HG03432 (cell line): ENCODE data around the gene RUNDC1.
A peak's percentile ranks its signal among the peaks of the same experiment; 100 is the strongest.

ENCODE experiments used
- ATAC-seq: cut with Tn5 transposase; IDR thresholded peaks from one replicate; pipeline ENCODE4 v1.9.1; 2021; ENCODE audit warnings: mild to moderate bottlenecking, moderate library complexity; ENCODE audit not compliant: unreplicated experiment

RUNDC1 gene

GRCh38 chr17:43018008-43018853 is 37.9 kb downstream of the RUNDC1 start:
- no peak for ATAC-seq

GRCh38 chr17:43018932-43019331 is 38.6 kb downstream of the RUNDC1 start:
- no peak for ATAC-seq

GRCh38 chr17:43019418-43019817 is 39.1 kb downstream of the RUNDC1 start:
- no peak for ATAC-seq

- ATAC-seq, result no peak
These were observed 39.8 kb downstream of the RUNDC1 start for GRCh38 chr17:43020030-43020621.

GRCh38 chr17:43020789-43021740 is 40.7 kb downstream of the RUNDC1 start:
- no peak for ATAC-seq

GRCh38 chr17:43021741-43022512 is 41.6 kb downstream of the RUNDC1 start, which contains the start of gene VAT1:
Gene VAT1 (minus strand): TSS chr17:43022385. CDS start chr17:43022322, 63 bp downstream.
- ATAC-seq, result no peak

GRCh38 chr17:43024407-43025289 is 44.3 kb downstream of the RUNDC1 start, which contains the start of gene RND2:
Gene RND2 (plus strand): TSS chr17:43025231. CDS start chr17:43025348, 117 bp downstream.
- ATAC-seq, result peak; percentile 46

- ATAC-seq, result no peak
These were observed 44.9 kb downstream of the RUNDC1 start for GRCh38 chr17:43025290-43025657.

GRCh38 chr17:43025766-43026537 is 45.6 kb downstream of the RUNDC1 start:
- no peak for ATAC-seq

GRCh38 chr17:43026595-43026994 is 46.2 kb downstream of the RUNDC1 start:
- no peak for ATAC-seq

GRCh38 chr17:43027091-43028032 is 47.0 kb downstream of the RUNDC1 start:
- ATAC-seq, result no peak

- ATAC-seq, result no peak
These were observed 48.0 kb downstream of the RUNDC1 start for GRCh38 chr17:43028221-43028861.

- ATAC-seq, result no peak
These were observed 49.9 kb downstream of the RUNDC1 start for GRCh38 chr17:43030137-43030767.

GRCh38 chr17:43031666-43032065 is 51.3 kb downstream of the RUNDC1 start:
- no peak for ATAC-seq

GRCh38 chr17:43033948-43034881 is 53.9 kb downstream of the RUNDC1 start:
- no peak for ATAC-seq
